Activated T-cell treated with anti-CD3 and anti-CD28 coated beads for 1 hour (primary cell): ENCODE data around the gene ZFAND2B.

Experiments used
- DNase-seq: peaks from one replicate; pipeline ENCODE4 v3.0.0-alpha.2; 2020; ENCODE audit warnings: low read depth

Gene ZFAND2B

GRCh38 chr2:219220652-219221402, 14.2 kb downstream of the ZFAND2B start:
- no peak for DNase-seq

- no peak for DNase-seq
Observed at GRCh38 chr2:219221957-219222518, 15.5 kb downstream of the ZFAND2B start.

- no peak for DNase-seq
Observed at GRCh38 chr2:219223831-219224610, 17.4 kb downstream of the ZFAND2B start.

GRCh38 chr2:219225350-219225749, 18.8 kb downstream of the ZFAND2B start:
- no peak for DNase-seq

GRCh38 chr2:219228041-219228910, 21.7 kb downstream of the ZFAND2B start:
- no peak for DNase-seq

- no peak for DNase-seq
Observed at GRCh38 chr2:219228911-219229304, 22.3 kb downstream of the ZFAND2B start.

GRCh38 chr2:219229305-219230058, 22.9 kb downstream of the ZFAND2B start, which contains the start of the genes ANKZF1 and ATG9A:
Gene ANKZF1 (plus strand): TSS chr2:219229806. CDS start chr2:219230258, 452 bp downstream.
Gene ATG9A (minus strand): TSS chr2:219229636. CDS start chr2:219228024, 1,612 bp downstream.
- DNase-seq: peak; percentile 96

- no peak for DNase-seq
Observed at GRCh38 chr2:219230059-219230540, 23.5 kb downstream of the ZFAND2B start.

- no peak for DNase-seq
Observed at GRCh38 chr2:219234331-219234730, 27.7 kb downstream of the ZFAND2B start.

- no peak for DNase-seq
Observed at GRCh38 chr2:219243291-219243761, 36.7 kb downstream of the ZFAND2B start.

GRCh38 chr2:219244789-219245147, 38.2 kb downstream of the ZFAND2B start:
- DNase-seq: no peak

GRCh38 chr2:219245148-219245898, 38.7 kb downstream of the ZFAND2B start, which contains the start of the genes GLB1L and STK16:
Gene GLB1L (minus strand): TSS chr2:219245444. CDS start chr2:219243573, 1,871 bp downstream.
Gene STK16 (plus strand): TSS chr2:219245479. CDS start chr2:219246000, 521 bp downstream.
- peak; percentile 84 for DNase-seq

GRCh38 chr2:219245899-219246230, 39.3 kb downstream of the ZFAND2B start:
- DNase-seq: no peak

- DNase-seq: no peak
Observed at GRCh38 chr2:219246559-219246958, 40.0 kb downstream of the ZFAND2B start.

GRCh38 chr2:219247678-219248642, 41.4 kb downstream of the ZFAND2B start:
- DNase-seq: no peak

- no peak for DNase-seq
Observed at GRCh38 chr2:219248845-219249202, 42.2 kb downstream of the ZFAND2B start.

- no peak for DNase-seq
Observed at GRCh38 chr2:219249203-219249980, 42.8 kb downstream of the ZFAND2B start.
